Keratinocyte (primary cell): Measurements from ENCODE around the gene FGGY.

Experiments used
- CTCF ChIP-seq, 3 experiments: IDR thresholded peaks in 1 of 3; conservative IDR thresholded peaks in 1 of 3; optimal IDR thresholded peaks in 1 of 3; 2 replicates in 2 of 3; 3 replicates in 1 of 3; pipeline versions ENCODE3 to v1.5.1; 2011; ENCODE audit warnings: low read length in 3 of 3, mild to moderate bottlenecking in 3 of 3, moderate library complexity in 2 of 3, control low read depth in 1 of 3, inconsistent platforms in 1 of 3; ENCODE audit not compliant: insufficient read depth in 2 of 3; ENCODE audit errors: extremely low read depth in 1 of 3
- EZH2 ChIP-seq: IDR thresholded peaks from one replicate; pipeline ENCODE4 v1.6.1; 2012; ENCODE audit warnings: inconsistent platforms, mild to moderate bottlenecking, low read length, moderate library complexity

- TF ChIP-seq CTCF (optimal IDR thresholded peaks at IDR 0.05 in 1 of 3, IDR thresholded peaks at IDR 0.05 in 1 of 3, conservative IDR thresholded peaks at IDR 0.05 in 1 of 3; ENCODE audit: extremely low read depth in 1 of 3, insufficient read depth in 2 of 3, low read length in 3 of 3), result no peak
- no peak for TF ChIP-seq EZH2
Measured at GRCh38 chr1:59667020-59667419, 370.1 kb downstream of the FGGY start.
